Karpas-422 (cell line): Measurements from ENCODE around the gene MYOZ1. TPM values are rescaled to one million over a fixed set of nuclear protein-coding genes. Genes with fewer than 3 reads are reported as not detected.

Experiments used
- DNase-seq: peaks from one replicate; pipeline ENCODE4 v3.0.0-alpha.2; 2015
- H2AFZ ChIP-seq: fragments of 200-600 bp; sonication (generic); 2 replicates; pipeline ENCODE4 v1.6.1; 2014; ENCODE audit warnings: antibody characterized with exemption, low read length, mixed read lengths
- H3K27ac ChIP-seq: fragments of 200-600 bp; sonication (generic); 2 replicates; pipeline ENCODE4 v1.5.1; 2014; ENCODE audit warnings: mild to moderate bottlenecking, low read length, moderate library complexity
- H3K27me3 ChIP-seq: fragments of 200-600 bp; sonication (generic); 2 replicates; pipeline ENCODE4 v1.6.1; 2014; ENCODE audit warnings: low read length, mixed read lengths
- H3K36me3 ChIP-seq: fragments of 200-600 bp; sonication (generic); 2 replicates; pipeline ENCODE4 v1.6.1; 2014; ENCODE audit warnings: low read length, mixed read lengths; ENCODE audit not compliant: insufficient read depth
- H3K4me1 ChIP-seq: fragments of 200-600 bp; sonication (generic); 2 replicates; pipeline ENCODE4 v1.6.1; 2014; ENCODE audit warnings: mild to moderate bottlenecking, low read length, mixed read lengths
- H3K4me2 ChIP-seq: fragments of 200-600 bp; sonication (generic); 2 replicates; pipeline ENCODE4 v1.6.1; 2014; ENCODE audit warnings: low read length, low read depth, mild to moderate bottlenecking; ENCODE audit not compliant: poor library complexity, severe bottlenecking
- H3K4me3 ChIP-seq: fragments of 200-600 bp; sonication (generic); 2 replicates; pipeline ENCODE4 v1.5.1; 2014; ENCODE audit warnings: mild to moderate bottlenecking, antibody characterized with exemption, low read length, mixed read lengths
- H3K79me2 ChIP-seq: fragments of 200-600 bp; sonication (generic); 2 replicates; pipeline ENCODE4 v1.6.1; 2014; ENCODE audit warnings: mild to moderate bottlenecking, low read length, mixed read lengths
- H3K9ac ChIP-seq: fragments of 200-600 bp; sonication (generic); 2 replicates; pipeline ENCODE4 v1.6.0; 2014; ENCODE audit warnings: low read length
- H3K9me2 ChIP-seq: fragments of 200-600 bp; sonication (generic), shearing (Covaris generic); replicated peaks from 2 replicates; pipeline ENCODE4 v1.6.0; 2014; ENCODE audit warnings: mild to moderate bottlenecking, low read length, moderate library complexity; ENCODE audit not compliant: insufficient read depth
- H3K9me3 ChIP-seq: fragments of 300-700, 200-600 bp; sonication (generic); 2 replicates; pipeline ENCODE4 v1.6.1; 2014; ENCODE audit warnings: low read length, mixed read lengths
- H4K20me1 ChIP-seq: fragments of 200-600 bp; sonication (generic); 2 replicates; pipeline ENCODE4 v1.6.1; 2014; ENCODE audit warnings: mild to moderate bottlenecking, antibody characterized with exemption, low read length, low read depth; ENCODE audit not compliant: insufficient read depth
- total RNA-seq: library from RNA; depleted of rRNA; stranded (reverse); fragments of >200 nt; shearing (Covaris generic); gene quantifications from 2 replicates; pipeline ENCODE4 v1.2.3, GENCODE V29; 2014; ENCODE audit warnings: low replicate concordance

Gene MYOZ1
- total RNA-seq, 1 experiment from 2014 or later, result not detected

DNA sequence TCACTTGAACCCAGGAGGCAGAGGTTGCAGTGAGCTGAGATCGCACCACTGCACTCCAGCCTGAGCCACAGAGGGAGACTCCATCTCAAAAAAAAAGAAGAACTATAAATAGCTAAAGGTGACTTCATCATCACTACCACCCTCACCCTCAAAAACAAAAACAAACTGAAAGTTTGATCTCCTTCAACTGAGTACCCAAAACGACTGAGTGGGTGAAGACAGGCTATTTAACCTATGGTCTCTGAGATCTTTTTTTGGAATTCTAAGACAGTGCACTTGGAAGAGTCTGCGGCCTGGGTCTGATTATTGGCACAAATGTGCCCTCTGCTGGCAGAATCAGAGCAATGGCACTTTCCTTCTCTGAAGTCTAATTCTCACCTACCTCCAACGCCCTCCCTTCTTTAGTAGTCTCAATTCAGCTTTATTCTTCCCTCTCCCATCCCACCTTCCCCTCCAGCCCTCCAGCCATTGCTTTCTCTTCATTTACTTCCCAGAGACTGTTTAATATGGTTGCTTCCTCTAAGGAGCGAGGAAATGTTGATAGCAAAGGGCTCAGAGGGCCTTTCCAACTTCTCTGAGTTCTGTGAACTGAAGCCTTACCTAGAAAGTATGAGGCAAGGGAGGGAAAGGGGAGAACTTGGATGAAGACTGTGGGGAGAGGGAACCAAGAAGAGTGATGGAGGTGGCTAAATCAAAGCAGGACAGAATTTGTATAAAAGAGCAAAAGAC lies 2.9 kb upstream of the MYOZ1 start:
- no peaks in the 10 kb centered on the region for H3K27me3 ChIP-seq
- peak; percentile 85 for DNase-seq
- H3K4me2 ChIP-seq, result no peak overlapping the region

DNA sequence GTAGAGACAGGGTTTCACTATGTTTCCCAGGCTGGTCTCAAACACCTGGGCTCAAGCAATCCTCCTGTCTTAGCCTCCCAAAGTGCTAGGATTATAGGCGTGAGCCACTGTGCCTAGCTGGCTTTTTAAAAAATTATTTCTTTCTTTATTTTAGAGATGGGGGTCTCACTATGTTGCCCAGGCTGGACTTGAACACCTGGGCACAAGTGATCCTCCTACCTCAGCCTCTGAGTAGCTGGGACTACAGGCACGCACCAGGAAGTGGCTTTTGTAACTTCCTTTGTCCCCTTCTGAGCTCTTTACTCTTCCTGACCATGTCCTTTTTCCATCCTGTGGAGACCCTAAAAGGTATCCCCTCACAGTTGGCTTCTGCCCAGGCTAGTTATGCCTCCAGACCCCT lies 2.1 kb upstream of the MYOZ1 start:
- Histone ChIP-seq H4K20me1 (no peaks in the 10 kb centered on the region), H3K9me3 (no peaks in the 10 kb centered on the region), H3K9me2 (no peaks in the 10 kb centered on the region), H3K36me3 (no peaks in the 10 kb centered on the region), H3K79me2 (no peaks in the 10 kb centered on the region), H3K27ac (no peak overlapping the region), H2AFZ (peak overlapping the region; percentile 47; the same call in 1 of the 2 replicates), H3K4me3 (no peak overlapping the region), H3K9ac (no peak overlapping the region), H3K4me2 (no peak overlapping the region), H3K27me3 (no peaks in the 10 kb centered on the region), H3K4me1 (peaks cover 2% of the 10 kb centered on the region)
- no peak for DNase-seq

More for the DNA sequence above, 2.9 kb upstream of the MYOZ1 start:
- Histone ChIP-seq H3K9ac (no peak overlapping the region), H3K27ac (no peak overlapping the region), H3K4me1 (peaks cover 2% of the 10 kb centered on the region), H3K79me2 (no peaks in the 10 kb centered on the region), H2AFZ (no peak overlapping the region; the same call in 1 of the 2 replicates), H3K9me3 (no peaks in the 10 kb centered on the region), H4K20me1 (no peaks in the 10 kb centered on the region), H3K36me3 (no peaks in the 10 kb centered on the region), H3K9me2 (no peaks in the 10 kb centered on the region), H3K4me3 (no peak overlapping the region)

DNA sequence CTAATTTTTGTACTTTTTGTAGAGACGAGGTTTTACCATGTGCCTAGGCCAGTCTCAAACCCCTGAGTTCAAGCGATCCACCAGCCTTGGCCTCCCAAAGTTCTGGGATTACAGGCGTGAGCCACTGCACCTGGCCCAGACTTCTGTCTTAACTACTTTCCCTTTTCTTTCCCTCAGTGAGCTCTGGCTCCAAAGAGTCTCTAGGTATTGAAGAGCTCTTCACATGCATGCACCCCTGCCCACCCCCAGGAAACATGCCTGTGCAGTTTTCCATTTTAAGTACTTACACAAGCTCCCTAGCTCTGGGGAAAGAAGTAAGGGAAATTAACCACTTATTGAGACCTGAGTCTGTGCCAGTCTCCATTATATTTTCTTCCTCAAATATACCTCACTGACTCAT lies 2.0 kb downstream of the MYOZ1 start:
- Histone ChIP-seq H2AFZ (no peak overlapping the region), H3K4me3 (no peak overlapping the region), H3K36me3 (no peaks in the 10 kb centered on the region), H3K27ac (no peak overlapping the region), H3K9me3 (no peaks in the 10 kb centered on the region), H3K4me2 (no peak overlapping the region), H3K79me2 (no peaks in the 10 kb centered on the region), H4K20me1 (no peaks in the 10 kb centered on the region), H3K9ac (no peak overlapping the region), H3K9me2 (no peaks in the 10 kb centered on the region), H3K27me3 (no peaks in the 10 kb centered on the region), H3K4me1 (peaks cover 17% of the 10 kb centered on the region)
- DNase-seq, result no peak

DNA sequence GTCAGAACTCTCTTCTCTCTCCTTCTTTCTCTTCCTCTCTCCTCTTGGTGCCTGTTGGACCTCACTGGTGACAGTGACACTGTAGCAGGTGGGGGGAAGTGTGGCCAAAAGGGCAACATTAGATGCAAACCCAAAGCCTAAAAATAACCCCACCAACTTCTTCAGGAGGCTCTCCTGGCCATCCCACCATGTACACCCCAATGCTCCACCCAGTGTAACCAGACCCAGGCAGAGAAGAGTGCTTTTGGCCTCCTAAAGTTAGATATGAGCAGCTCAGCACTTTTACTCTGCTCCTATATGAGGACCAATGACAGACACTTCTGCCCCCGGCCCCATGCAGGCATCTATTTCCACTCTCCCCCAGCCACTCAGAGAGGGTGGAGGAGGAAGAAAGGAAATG lies 5.5 kb downstream of the MYOZ1 start:
- Histone ChIP-seq H2AFZ (peak overlapping the region; percentile 11), H3K36me3 (no peaks in the 10 kb centered on the region), H3K9me3 (no peaks in the 10 kb centered on the region), H3K79me2 (no peaks in the 10 kb centered on the region), H3K9ac (no peak overlapping the region), H3K4me2 (peak overlapping the region; percentile 4), H4K20me1 (no peaks in the 10 kb centered on the region), H3K4me3 (no peak overlapping the region), H3K9me2 (no peaks in the 10 kb centered on the region), H3K27me3 (no peaks in the 10 kb centered on the region), H3K4me1 (peaks cover 15% of the 10 kb centered on the region), H3K27ac (no peak overlapping the region)
- peak; percentile 52 for DNase-seq

DNA sequence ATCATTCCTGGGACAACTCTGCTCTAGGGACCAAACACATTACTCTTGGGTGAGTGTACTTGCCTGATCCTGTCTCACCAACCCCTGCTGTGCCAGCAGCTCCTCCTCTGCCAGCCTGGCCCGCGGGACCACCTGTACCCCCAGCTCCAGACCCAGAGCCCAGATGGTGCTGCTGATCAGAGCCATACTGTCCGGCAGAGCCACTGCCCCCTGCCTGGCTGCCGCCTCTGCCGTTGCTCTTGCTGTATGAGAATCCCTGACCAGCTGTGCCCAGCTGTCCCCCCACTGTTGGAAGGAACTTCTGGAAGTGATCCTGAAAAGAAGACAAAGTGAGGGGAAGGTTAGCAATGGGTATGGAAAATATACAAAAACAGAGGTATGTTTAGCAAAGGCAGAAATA lies 6.9 kb downstream of the MYOZ1 start:
- H3K4me1 ChIP-seq, result peaks cover 15% of the 10 kb centered on the region
- no peaks in the 10 kb centered on the region for H3K79me2 ChIP-seq
- H3K36me3 ChIP-seq, result no peaks in the 10 kb centered on the region
- H3K9me3 ChIP-seq, result no peaks in the 10 kb centered on the region
- DNase-seq, result no peak
- H3K4me3 ChIP-seq, result no peak overlapping the region
- no peak overlapping the region for H3K4me2 ChIP-seq
- no peaks in the 10 kb centered on the region for H3K27me3 ChIP-seq
- no peak overlapping the region for H2AFZ ChIP-seq
- H4K20me1 ChIP-seq, result no peaks in the 10 kb centered on the region
- H3K9me2 ChIP-seq, result no peaks in the 10 kb centered on the region
- no peak overlapping the region for H3K9ac ChIP-seq
- no peak overlapping the region for H3K27ac ChIP-seq

DNA sequence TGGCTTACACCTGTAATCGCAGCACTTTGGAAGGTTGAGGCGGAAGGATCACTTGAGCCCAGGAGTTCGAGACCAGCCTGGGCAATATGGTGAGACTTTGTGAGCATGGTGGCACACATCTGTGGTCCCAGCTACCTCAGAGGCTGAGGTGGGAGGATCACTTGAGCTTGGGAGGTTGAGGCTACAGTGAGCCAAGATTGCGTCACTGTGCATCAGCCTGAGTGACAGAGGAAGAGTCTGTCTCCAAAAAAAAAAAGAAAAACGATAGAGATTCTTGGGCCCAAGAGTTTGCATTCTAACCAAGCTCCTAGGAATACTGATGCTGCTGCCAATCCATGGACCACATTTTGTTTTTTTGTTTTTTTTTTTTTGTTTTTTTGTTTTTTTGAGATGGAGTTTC lies 12.1 kb downstream of the MYOZ1 start:
- Histone ChIP-seq H3K9me3 (no peaks in the 10 kb centered on the region), H3K27ac (no peak overlapping the region), H3K79me2 (peaks cover 25% of the 10 kb centered on the region), H4K20me1 (no peaks in the 10 kb centered on the region), H3K9ac (no peak overlapping the region), H3K4me2 (no peak overlapping the region), H3K36me3 (no peaks in the 10 kb centered on the region), H3K4me1 (peaks cover 20% of the 10 kb centered on the region), H3K9me2 (no peaks in the 10 kb centered on the region), H3K4me3 (no peak overlapping the region), H3K27me3 (no peaks in the 10 kb centered on the region), H2AFZ (no peak overlapping the region)
- DNase-seq, result no peak

DNA sequence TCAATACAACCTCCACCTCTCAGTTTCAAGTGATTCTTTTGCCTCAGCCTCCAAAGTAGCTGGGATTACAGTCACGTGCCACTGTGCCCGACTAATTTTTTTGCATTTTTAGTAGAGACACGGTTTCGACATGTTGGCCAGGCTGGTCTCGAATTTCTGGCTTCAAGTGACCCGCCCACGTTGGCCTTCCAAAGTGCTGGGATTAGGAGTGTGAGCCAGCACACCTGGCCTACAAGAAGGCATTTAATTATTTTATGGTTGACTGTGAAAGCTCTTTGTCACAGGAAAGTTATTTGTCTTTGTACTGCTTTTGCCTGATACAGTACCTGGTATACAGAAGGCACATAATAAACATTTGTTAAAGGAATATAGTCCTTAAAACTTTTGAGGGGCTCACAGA lies 12.9 kb downstream of the MYOZ1 start:
- no peak overlapping the region for H2AFZ ChIP-seq
- DNase-seq, result no peak
- no peak overlapping the region for H3K4me3 ChIP-seq
- no peak overlapping the region for H3K4me2 ChIP-seq
- H4K20me1 ChIP-seq, result no peaks in the 10 kb centered on the region
- no peaks in the 10 kb centered on the region for H3K9me2 ChIP-seq
- H3K27ac ChIP-seq, result no peak overlapping the region
- H3K79me2 ChIP-seq, result peaks cover 29% of the 10 kb centered on the region
- no peaks in the 10 kb centered on the region for H3K36me3 ChIP-seq
- H3K9ac ChIP-seq, result no peak overlapping the region
- no peaks in the 10 kb centered on the region for H3K9me3 ChIP-seq
- no peaks in the 10 kb centered on the region for H3K27me3 ChIP-seq
- peaks cover 20% of the 10 kb centered on the region for H3K4me1 ChIP-seq

DNA sequence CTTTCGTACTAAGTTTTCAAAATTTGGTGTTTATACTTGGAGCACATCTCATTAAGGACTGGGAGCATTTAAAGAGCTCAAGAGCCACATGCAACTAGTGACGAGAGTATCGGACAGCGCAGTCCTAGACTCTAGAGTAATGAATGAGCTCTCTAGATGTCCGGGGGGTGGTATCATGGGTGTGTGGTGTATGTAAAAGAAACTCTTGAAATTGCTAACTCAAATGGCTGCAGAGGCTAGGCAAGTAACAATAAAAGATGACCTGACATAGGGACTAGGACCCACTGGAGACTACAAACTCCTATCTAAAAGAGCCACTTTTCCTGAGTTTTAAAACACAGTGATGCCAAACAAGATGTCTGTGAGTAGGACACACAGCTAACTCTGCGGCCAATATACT lies 14.0 kb downstream of the MYOZ1 start:
- H3K36me3 ChIP-seq, result no peaks in the 10 kb centered on the region
- peak overlapping the region; percentile 96; the same call in 1 of the 2 replicates for H3K9ac ChIP-seq
- DNase-seq, result no peak

More for the DNA sequence above, 14.0 kb downstream of the MYOZ1 start:
- Histone ChIP-seq H3K9me3 (no peaks in the 10 kb centered on the region), H3K27me3 (no peaks in the 10 kb centered on the region), H3K4me2 (peak overlapping the region; percentile 98), H3K4me3 (peak overlapping the region; percentile 79; the same call in 1 of the 2 replicates), H3K79me2 (peaks cover 35% of the 10 kb centered on the region), H3K9me2 (no peaks in the 10 kb centered on the region), H2AFZ (no peak overlapping the region), H3K27ac (no peak overlapping the region), H3K4me1 (peaks cover 20% of the 10 kb centered on the region), H4K20me1 (no peaks in the 10 kb centered on the region)
